ENCODE results near the gene TMEM132D.

DNA sequence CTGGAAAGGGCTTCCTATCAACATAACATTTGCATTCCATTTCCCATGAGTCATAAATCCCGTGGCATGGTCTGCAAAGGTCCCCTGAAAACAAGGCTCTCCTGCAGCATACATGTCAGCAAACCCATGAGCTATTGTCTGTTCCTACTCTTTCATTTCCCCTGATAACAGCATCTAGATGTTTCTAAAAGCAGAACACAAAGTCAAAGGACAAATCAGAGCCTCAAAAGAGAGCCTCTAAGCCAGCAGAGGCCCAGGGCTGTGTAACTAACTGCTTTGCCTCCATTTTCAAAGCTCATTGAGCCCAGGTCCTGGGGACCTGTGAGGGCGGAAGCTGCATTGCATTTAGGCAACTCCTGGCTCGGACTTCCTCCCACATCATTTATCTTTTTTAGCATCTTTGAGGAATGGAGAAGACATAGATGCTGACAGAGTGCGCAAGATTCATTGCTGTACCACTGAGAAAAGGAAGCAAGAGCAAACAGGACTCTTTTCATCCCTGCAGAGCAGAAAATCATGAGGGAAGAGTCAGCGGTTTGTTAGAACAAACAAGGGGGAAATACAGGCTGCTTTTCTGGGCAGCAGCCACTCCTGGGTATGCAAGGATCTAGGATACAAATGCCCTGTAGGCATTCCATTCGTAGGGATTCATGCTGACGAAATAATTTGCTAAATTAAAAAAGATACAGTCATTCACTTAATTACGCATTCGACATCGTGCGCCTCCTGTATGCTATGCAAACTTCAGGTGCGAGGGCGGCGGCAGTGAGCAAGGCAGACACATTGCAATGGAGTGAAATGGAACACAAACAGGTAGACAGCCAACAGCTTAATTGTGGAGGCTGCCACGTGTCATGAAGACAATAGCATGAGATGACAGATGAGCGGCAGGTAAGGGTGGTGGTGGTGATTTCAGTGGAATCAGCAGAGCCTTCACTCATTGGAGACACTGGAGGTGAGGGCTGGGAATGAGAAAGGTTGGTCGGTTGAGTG is 131.0 kb downstream of the TMEM132D start:
- TF ChIP-seq, protein P1, sequence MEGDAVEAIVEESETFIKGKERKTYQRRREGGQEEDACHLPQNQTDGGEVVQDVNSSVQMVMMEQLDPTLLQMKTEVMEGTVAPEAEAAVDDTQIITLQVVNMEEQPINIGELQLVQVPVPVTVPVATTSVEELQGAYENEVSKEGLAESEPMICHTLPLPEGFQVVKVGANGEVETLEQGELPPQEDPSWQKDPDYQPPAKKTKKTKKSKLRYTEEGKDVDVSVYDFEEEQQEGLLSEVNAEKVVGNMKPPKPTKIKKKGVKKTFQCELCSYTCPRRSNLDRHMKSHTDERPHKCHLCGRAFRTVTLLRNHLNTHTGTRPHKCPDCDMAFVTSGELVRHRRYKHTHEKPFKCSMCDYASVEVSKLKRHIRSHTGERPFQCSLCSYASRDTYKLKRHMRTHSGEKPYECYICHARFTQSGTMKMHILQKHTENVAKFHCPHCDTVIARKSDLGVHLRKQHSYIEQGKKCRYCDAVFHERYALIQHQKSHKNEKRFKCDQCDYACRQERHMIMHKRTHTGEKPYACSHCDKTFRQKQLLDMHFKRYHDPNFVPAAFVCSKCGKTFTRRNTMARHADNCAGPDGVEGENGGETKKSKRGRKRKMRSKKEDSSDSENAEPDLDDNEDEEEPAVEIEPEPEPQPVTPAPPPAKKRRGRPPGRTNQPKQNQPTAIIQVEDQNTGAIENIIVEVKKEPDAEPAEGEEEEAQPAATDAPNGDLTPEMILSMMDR (IDR thresholded peaks at IDR 0.05) = no peak
- no peak for TF ChIP-seq POLR2A (IDR thresholded peaks at IDR 0.05)

All from body of pancreas (tissue), 4 donors.